Testis (tissue), 3 donors: ENCODE measurements around the gene SLC22A23. TPM values are rescaled to one million over a fixed set of nuclear protein-coding genes. Genes with fewer than 3 reads are reported as not detected.

Experiments
- DNase-seq: peaks from one replicate; pipeline ENCODE4 v3.0.0-alpha.2; 2019
- H3K27ac ChIP-seq, 2 donors: fragments of 200-600 bp; sonication (generic); one replicate each; pipeline ENCODE4 v1.5.1; 2019
- H3K27me3 ChIP-seq: fragments of 200-600 bp; sonication (generic); one replicate; pipeline ENCODE4 v1.5.1; 2019
- H3K36me3 ChIP-seq: fragments of 200-600 bp; sonication (generic); one replicate; pipeline ENCODE4 v1.5.1; 2017; ENCODE audit warnings: low read depth; ENCODE audit errors: missing control alignments
- H3K4me1 ChIP-seq: fragments of 200-600 bp; sonication (generic); one replicate; pipeline ENCODE4 v1.5.1; 2019
- H3K4me3 ChIP-seq, 2 donors: fragments of 200-600 bp; sonication (generic); one replicate each; pipeline ENCODE4 v1.5.1; 2017 to 2019
- H3K9me3 ChIP-seq: fragments of 200-600 bp; sonication (generic); one replicate; pipeline ENCODE4 v1.5.1; 2017
- POLR2A ChIP-seq: fragments of 450-650 bp; IDR thresholded peaks from one replicate; pipeline ENCODE4 v1.6.1; 2017; ENCODE audit warnings: antibody characterized with exemption, mild to moderate bottlenecking, moderate library complexity
- WGBS, 2 donors: methylation state at CpG; one replicate each; pipeline ENCODE4 v1.1.5; 2018; 5-methylcytosine and 5-hydroxymethylcytosine counted together
- intact Hi-C: fragments of 100-400 bp; cut with DNase I; formaldehyde crosslinking; loops from one replicate; pipeline ENCODE4 v1.15.1; 2023; ENCODE audit warnings: low total_unique reads
- polyA plus RNA-seq: library from polyadenylated mRNA; stranded (reverse); fragments of 350-450 nt; fragmentation: Illumina TruSeq; extraction: RNeasy Lipid Tissue Mini Kit (QIAGEN cat#74804); gene quantifications from one replicate; pipeline ENCODE4 v1.2.3, GENCODE V29; 2014; ENCODE audit warnings: low read depth, low replicate concordance; ENCODE audit not compliant: insufficient read depth
- total RNA-seq, 2 donors: library from RNA; depleted of rRNA; stranded (reverse); fragments of >200 nt; gene quantifications; one replicate each; pipeline ENCODE4 v1.2.3, GENCODE V29; 2016
- TF ChIP-seq, protein P1 (sequence below), 3 experiments: fragments of 450-650 bp in 2 of 3; fragments of 200-600 bp in 1 of 3; sonication (generic) in 1 of 3; IDR thresholded peaks; one replicate each; pipeline ENCODE4 v1.5.1; 2016 to 2019; ENCODE audit warnings: antibody characterized with exemption in 3 of 3, mild to moderate bottlenecking in 2 of 3, moderate library complexity in 1 of 3

Gene SLC22A23
- total and polyA plus RNA-seq, 3 donors from 2014 or later, result 9.0 to 20.9 (median 14.9) TPM

DNA sequence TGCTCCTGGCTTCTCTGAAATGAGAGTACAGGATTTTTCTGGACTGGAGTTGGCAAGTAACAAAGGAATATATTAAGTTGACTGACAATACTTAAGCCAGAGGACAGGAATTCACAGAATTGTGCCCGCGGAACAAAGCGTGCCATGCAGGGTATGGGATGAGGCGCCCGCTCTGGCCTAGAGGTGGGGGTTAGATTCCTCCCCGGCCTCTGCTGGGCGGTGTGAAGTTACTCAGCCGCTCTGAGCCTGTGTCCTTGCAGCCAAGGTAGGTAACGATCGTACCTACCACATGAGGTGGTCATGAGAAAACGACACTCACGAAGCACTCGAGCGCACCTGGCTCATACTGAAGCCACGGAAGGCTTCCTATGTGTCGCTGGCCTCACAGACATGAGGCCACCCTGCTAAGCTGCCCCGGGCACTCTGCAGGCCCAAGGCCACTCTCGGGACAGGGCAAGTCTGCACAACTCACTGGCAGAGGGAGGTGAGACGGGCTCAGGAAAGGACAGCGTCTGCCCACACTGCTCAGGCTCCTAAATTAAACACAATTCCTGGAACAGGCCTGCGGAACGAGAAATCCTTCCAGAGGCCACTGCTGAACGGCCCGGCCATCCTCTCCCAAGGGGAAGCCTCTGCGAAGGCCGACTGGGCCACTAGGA lies 127.3 kb downstream of the SLC22A23 start:
- Histone ChIP-seq H3K4me3 (no peak overlapping the region), H3K27me3 (no peaks in the 10 kb centered on the region), H3K4me1 (no peaks in the 10 kb centered on the region), H3K36me3 (no peaks in the 10 kb centered on the region), H3K27ac (no peak overlapping the region), H3K9me3 (no peaks in the 10 kb centered on the region)
- no peak for DNase-seq
- intact Hi-C loops, result no loop called here
- WGBS, 2 donors, result 93 to 94% methylated on average over 21 to 26 of the region's 26 CpGs
- TF ChIP-seq, protein P1, sequence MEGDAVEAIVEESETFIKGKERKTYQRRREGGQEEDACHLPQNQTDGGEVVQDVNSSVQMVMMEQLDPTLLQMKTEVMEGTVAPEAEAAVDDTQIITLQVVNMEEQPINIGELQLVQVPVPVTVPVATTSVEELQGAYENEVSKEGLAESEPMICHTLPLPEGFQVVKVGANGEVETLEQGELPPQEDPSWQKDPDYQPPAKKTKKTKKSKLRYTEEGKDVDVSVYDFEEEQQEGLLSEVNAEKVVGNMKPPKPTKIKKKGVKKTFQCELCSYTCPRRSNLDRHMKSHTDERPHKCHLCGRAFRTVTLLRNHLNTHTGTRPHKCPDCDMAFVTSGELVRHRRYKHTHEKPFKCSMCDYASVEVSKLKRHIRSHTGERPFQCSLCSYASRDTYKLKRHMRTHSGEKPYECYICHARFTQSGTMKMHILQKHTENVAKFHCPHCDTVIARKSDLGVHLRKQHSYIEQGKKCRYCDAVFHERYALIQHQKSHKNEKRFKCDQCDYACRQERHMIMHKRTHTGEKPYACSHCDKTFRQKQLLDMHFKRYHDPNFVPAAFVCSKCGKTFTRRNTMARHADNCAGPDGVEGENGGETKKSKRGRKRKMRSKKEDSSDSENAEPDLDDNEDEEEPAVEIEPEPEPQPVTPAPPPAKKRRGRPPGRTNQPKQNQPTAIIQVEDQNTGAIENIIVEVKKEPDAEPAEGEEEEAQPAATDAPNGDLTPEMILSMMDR (IDR thresholded peaks at IDR 0.05), result no peak
- TF ChIP-seq POLR2A, result no peak

DNA sequence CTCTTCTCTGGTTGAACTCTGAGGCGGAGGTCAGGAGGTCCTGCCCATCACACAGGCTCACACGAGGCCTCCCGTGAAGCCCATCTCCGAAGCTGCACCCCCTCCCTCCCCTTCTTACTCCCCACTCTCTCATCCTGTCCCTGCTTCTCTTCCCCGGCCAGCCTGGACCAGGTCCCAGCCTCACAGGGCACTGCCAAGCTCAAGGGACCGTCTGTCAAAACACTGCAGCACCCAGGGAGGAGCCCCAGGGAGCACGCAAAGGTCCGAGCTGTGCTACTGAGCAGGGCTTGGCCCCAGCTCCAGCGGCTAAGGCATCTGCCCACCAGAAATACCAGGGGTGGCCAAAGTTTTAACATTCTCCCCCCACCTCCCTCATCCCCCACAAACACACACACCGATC lies 128.1 kb downstream of the SLC22A23 start:
- no peaks in the 10 kb centered on the region for H3K36me3 ChIP-seq
- no peaks in the 10 kb centered on the region for H3K9me3 ChIP-seq
- intact Hi-C loops, result no loop called here
- DNase-seq, result no peak
- no peaks in the 10 kb centered on the region for H3K4me1 ChIP-seq
- H3K4me3 ChIP-seq, result no peak overlapping the region
- no peaks in the 10 kb centered on the region for H3K27me3 ChIP-seq
- H3K27ac ChIP-seq, result no peak overlapping the region
- WGBS, 2 donors, result 84 to 85% methylated on average over 10 of the region's 10 CpGs
- TF ChIP-seq, protein P1 (IDR thresholded peaks at IDR 0.05), result no peak
- TF ChIP-seq POLR2A, result no peak

- Histone ChIP-seq H3K9me3 (no peaks in the 10 kb centered on the region), H3K27me3 (no peaks in the 10 kb centered on the region), H3K36me3 (no peaks in the 10 kb centered on the region), H3K27ac (no peak overlapping the region), H3K4me1 (no peaks in the 10 kb centered on the region), H3K4me3 (no peak overlapping the region)
- TF ChIP-seq, protein P1 (IDR thresholded peaks at IDR 0.05), result no peak
- TF ChIP-seq POLR2A, result no peak
- DNase-seq, result no peak
- intact Hi-C loops, result no loop called here
- 92 to 96% methylated on average over 12 of the region's 12 CpGs for WGBS, 2 donors
Measured at GRCh38 chr6:3328145-3328544, 128.7 kb downstream of the SLC22A23 start.

GRCh38 chr6:3327403-3327802 lies 129.4 kb downstream of the SLC22A23 start:
- Histone ChIP-seq H3K4me1 (no peaks in the 10 kb centered on the region), H3K9me3 (no peaks in the 10 kb centered on the region), H3K4me3 (no peak overlapping the region), H3K27me3 (no peaks in the 10 kb centered on the region), H3K36me3 (no peaks in the 10 kb centered on the region), H3K27ac (no peak overlapping the region)
- DNase-seq, result no peak
- intact Hi-C loops, result no loop called here
- TF ChIP-seq POLR2A, result no peak
- TF ChIP-seq, protein P1 (IDR thresholded peaks at IDR 0.05), result no peak
- 88 to 93% methylated on average over 3 of the region's 3 CpGs for WGBS, 2 donors

DNA sequence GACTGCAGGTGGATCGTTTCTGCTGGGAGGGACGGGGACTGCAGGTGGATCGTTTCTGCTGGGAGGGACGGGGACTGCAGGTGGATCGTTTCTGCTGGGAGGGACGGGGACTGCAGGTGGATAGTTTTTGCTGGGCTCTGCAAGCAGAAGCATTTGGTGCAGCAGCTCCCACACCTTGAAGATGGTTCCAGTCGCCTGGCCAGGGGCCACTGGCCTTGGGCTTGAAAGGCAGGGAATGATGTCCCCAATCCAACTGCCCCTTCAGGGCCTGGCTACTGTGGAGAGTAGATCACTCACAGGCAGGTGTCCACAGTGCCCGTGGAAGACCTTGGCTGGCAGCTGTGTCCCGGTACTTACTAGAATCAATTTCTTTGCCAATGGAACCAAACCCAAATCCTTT lies 129.9 kb downstream of the SLC22A23 start:
- no peak for TF ChIP-seq POLR2A
- TF ChIP-seq, protein P1 (IDR thresholded peaks at IDR 0.05), result no peak
- intact Hi-C loops, result no loop called here
- Histone ChIP-seq H3K9me3 (no peaks in the 10 kb centered on the region), H3K27me3 (no peaks in the 10 kb centered on the region), H3K36me3 (no peaks in the 10 kb centered on the region), H3K4me3 (no peak overlapping the region), H3K27ac (no peak overlapping the region), H3K4me1 (no peaks in the 10 kb centered on the region)
- no peak for DNase-seq
- WGBS, 2 donors, result 76 to 80% methylated on average over 9 of the region's 9 CpGs
